Glutamatergic neuron (in vitro differentiated cells): ENCODE data around the gene SLC1A7. TPM values are rescaled to one million over a fixed set of nuclear protein-coding genes. Genes with fewer than 3 reads are reported as not detected.

ENCODE experiments used
- DNase-seq: peaks from one replicate; pipeline ENCODE4 v3.0.0; 2022
- H3K27ac Mint-ChIP-seq: one replicate; pipeline ENCODE4 v1.8.0; 2020; ENCODE audit warnings: mild to moderate bottlenecking, mixed read lengths, inconsistent platforms; ENCODE audit not compliant: unreplicated experiment
- H3K27me3 Mint-ChIP-seq: one replicate; pipeline ENCODE4 v1.8.0; 2020; ENCODE audit warnings: mild to moderate bottlenecking, moderate library complexity, mixed read lengths, inconsistent platforms; ENCODE audit not compliant: unreplicated experiment
- H3K36me3 Mint-ChIP-seq: one replicate; pipeline ENCODE4 v1.8.0; 2020; ENCODE audit warnings: mild to moderate bottlenecking, mixed read lengths, inconsistent platforms; ENCODE audit not compliant: unreplicated experiment
- H3K4me1 Mint-ChIP-seq: one replicate; pipeline ENCODE4 v1.8.0; 2020; ENCODE audit warnings: mild to moderate bottlenecking, low read depth, mixed read lengths, inconsistent platforms; ENCODE audit not compliant: unreplicated experiment
- H3K4me3 Mint-ChIP-seq: one replicate; pipeline ENCODE4 v1.8.0; 2020; ENCODE audit warnings: mild to moderate bottlenecking, mixed read lengths, inconsistent platforms; ENCODE audit not compliant: unreplicated experiment
- H3K9me3 Mint-ChIP-seq: one replicate; pipeline ENCODE4 v1.8.0; 2020; ENCODE audit warnings: mild to moderate bottlenecking, moderate library complexity, mixed read lengths, inconsistent platforms; ENCODE audit not compliant: unreplicated experiment
- total RNA-seq: library from RNA; stranded (reverse); fragmentation: NEBNext Ultra II Directional; extraction: Animal tissue kit (Norgen Biotek cat#: 25700); gene quantifications from one replicate; pipeline ENCODE4 v1.2.1, GENCODE V29; 2021; ENCODE audit not compliant: unreplicated experiment
- TF ChIP-seq, protein P1 (sequence below): fragments of 200-600 bp; sonication (generic); IDR thresholded peaks from one replicate; pipeline ENCODE4 v1.5.0; 2021; ENCODE audit not compliant: partially characterized antibody, unreplicated experiment

Gene SLC1A7
- total RNA-seq, 1 donor from 2014 or later, result not detected

DNA sequence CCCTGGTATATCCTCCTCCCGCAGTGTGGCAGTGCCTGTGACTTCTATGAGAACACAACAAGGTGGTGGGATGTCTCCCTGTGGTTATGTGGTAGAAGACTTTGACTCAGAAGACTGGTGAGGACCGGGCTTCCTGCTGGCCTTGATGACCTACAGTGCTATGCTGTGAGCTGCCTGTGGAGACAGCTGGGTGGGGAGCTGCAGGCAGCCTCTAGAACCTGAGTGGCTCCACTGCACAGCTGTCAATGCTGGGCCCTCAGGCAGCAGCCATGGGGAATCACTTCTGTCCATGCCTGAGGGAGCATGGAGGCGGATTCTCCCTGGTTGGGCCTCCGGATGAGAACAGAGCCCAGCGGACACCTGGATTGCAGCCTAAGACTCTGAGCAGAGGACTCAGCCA, 14.9 kb downstream of the SLC1A7 start:
- Mint-ChIP-seq H3K27ac (no peak overlapping the region), H3K27me3 (peaks cover 4% of the 10 kb centered on the region), H3K36me3 (no peaks in the 10 kb centered on the region), H3K9me3 (peaks cover 2% of the 10 kb centered on the region), H3K4me3 (no peak overlapping the region), H3K4me1 (peaks cover 24% of the 10 kb centered on the region)
- TF ChIP-seq, protein P1, sequence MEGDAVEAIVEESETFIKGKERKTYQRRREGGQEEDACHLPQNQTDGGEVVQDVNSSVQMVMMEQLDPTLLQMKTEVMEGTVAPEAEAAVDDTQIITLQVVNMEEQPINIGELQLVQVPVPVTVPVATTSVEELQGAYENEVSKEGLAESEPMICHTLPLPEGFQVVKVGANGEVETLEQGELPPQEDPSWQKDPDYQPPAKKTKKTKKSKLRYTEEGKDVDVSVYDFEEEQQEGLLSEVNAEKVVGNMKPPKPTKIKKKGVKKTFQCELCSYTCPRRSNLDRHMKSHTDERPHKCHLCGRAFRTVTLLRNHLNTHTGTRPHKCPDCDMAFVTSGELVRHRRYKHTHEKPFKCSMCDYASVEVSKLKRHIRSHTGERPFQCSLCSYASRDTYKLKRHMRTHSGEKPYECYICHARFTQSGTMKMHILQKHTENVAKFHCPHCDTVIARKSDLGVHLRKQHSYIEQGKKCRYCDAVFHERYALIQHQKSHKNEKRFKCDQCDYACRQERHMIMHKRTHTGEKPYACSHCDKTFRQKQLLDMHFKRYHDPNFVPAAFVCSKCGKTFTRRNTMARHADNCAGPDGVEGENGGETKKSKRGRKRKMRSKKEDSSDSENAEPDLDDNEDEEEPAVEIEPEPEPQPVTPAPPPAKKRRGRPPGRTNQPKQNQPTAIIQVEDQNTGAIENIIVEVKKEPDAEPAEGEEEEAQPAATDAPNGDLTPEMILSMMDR, result no peak
- DNase-seq, result no peak

DNA sequence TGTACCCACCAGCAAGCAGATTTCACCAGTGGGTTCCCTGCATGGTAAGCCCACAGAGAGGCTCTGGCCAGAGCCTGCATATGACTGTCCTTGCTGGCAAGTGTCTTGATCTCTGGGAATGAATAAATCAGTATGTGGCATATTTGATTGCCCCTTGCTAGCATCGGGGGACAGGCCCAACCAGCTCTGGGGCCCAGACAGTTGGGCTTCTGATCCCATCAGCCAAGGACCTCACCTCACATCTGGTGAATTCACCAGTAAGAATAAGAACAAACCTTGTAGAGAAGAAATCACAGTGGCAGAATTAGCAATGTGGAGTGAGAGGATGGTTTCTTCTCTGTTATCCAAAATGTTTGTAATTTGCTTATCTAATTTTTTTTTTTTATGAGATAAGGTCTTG, 15.9 kb downstream of the SLC1A7 start:
- DNase-seq, result no peak
- peaks cover 6% of the 10 kb centered on the region for H3K9me3 Mint-ChIP-seq
- H3K27ac Mint-ChIP-seq, result no peak overlapping the region
- TF ChIP-seq, protein P1, result no peak
- H3K36me3 Mint-ChIP-seq, result no peaks in the 10 kb centered on the region
- no peak overlapping the region for H3K4me3 Mint-ChIP-seq
- peaks cover 4% of the 10 kb centered on the region for H3K27me3 Mint-ChIP-seq
- H3K4me1 Mint-ChIP-seq, result peaks cover 24% of the 10 kb centered on the region

DNA sequence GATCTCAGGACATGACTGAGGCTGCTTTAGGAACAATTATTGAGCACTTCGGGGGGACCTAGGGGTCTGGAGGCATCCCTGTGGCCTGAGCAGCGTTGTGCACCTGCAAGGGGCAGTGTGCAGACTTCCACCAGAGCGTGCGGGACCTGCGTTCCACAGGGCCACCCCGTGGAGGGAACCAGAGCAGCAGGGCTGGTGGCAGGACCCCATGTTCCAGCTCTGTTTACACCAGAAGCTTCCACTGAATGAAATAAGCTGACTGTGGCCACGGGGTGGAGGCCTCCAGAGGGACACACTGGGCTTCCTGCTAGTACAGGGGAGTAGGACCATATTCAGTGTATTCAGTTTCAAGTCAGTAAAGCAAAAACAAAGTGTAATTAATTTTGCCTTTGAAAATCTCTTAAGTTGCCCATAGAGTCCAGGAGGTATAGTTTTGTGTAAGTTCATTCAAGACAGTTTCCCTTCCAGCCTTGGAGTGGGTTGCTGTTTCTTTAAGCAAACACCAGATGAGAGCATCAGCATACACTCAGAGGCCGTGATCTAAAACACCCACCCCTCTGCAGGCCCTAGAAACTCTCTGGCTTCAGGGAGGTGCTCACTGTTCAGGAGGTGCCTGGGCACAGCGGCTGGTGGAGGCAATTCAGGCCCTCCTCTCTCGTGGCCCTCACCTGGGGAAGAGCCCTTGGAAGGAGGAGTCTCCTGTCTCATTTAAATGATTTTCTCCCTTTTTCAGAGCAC, 16.6 kb downstream of the SLC1A7 start:
- no peak for DNase-seq
- Mint-ChIP-seq H3K27me3 (peaks cover 4% of the 10 kb centered on the region), H3K27ac (no peak overlapping the region), H3K4me3 (no peak overlapping the region), H3K36me3 (no peaks in the 10 kb centered on the region), H3K4me1 (peaks cover 31% of the 10 kb centered on the region), H3K9me3 (peaks cover 9% of the 10 kb centered on the region)
- TF ChIP-seq, protein P1, result no peak

DNA sequence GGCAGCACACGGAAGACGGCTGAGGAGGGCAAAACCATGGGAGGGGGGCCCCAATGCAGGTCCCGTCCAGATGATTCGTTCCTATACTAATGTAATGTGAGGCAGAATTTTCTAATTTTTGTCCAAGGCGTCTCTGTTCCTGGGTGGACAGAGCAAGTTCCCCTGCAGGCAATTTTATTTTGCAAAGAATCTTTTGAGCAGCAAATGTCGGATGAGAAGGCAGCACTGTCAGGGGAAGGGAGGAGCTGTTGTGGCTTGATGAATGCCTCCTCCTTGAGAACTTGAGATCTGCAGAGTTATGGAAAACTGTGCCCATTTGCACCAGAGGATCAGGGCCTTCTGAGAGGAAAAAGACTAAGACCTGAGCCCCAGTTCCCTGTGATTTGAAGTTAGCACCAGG, 17.3 kb downstream of the SLC1A7 start:
- TF ChIP-seq, protein P1, result no peak
- H3K27ac Mint-ChIP-seq, result no peak overlapping the region
- peaks cover 4% of the 10 kb centered on the region for H3K27me3 Mint-ChIP-seq
- H3K4me1 Mint-ChIP-seq, result peaks cover 33% of the 10 kb centered on the region
- peaks cover 9% of the 10 kb centered on the region for H3K9me3 Mint-ChIP-seq
- H3K36me3 Mint-ChIP-seq, result no peaks in the 10 kb centered on the region
- H3K4me3 Mint-ChIP-seq, result no peak overlapping the region
- DNase-seq, result no peak

DNA sequence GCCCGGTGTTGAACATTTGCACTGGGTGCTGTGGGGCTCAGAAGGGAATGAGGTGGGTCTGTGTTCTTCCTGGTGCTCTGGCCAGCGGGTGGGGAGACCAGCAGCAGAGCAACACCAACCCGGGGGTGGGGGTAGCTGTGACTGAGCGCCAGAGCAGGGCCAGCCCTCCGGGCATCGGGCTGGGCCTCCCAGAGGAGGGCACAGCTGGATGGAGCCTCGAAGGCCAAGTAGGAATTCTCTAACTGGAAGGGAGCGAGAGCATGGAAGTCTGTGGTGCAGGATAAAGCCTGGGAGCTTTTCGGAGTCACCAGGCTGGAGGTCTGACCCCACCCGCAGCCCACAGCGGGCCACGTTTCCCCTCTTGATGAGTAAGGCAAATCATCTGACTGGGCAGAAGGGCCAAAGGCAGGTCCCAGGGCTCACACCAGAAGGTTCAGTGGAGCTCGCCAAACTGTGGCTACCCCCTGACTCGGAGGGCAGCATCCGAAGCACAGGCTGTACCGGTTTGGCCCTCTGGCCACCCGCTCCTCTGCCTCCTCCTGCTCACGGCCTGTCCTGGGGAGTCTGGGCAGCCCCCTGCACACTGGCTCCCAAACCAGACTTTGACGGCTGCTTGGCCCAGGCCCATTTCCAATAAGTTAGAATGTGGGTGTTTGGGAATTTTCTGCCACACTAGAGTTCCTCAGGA, 18.8 kb downstream of the SLC1A7 start:
- Mint-ChIP-seq H3K9me3 (peaks cover 9% of the 10 kb centered on the region), H3K4me1 (peaks cover 29% of the 10 kb centered on the region), H3K4me3 (no peak overlapping the region), H3K27ac (no peak overlapping the region), H3K27me3 (peaks cover 4% of the 10 kb centered on the region), H3K36me3 (no peaks in the 10 kb centered on the region)
- no peak for DNase-seq
- TF ChIP-seq, protein P1, result no peak
